Activated CD8-positive, alpha-beta memory T cell treated with anti-CD3 and anti-CD28 coated beads, Interleukin-2, amount 10 ng/mL, durations not matched to agents 7 days and 5 days (primary cell): ENCODE measurements around the gene CLEC2D. TPM values are rescaled to one million over a fixed set of nuclear protein-coding genes. Genes with fewer than 3 reads are reported as not detected.
A peak's percentile ranks its signal among the peaks of the same experiment; 100 is the strongest.
"Not testable (repeated sequence)": the region's sequence is repeated elsewhere in the genome, so short reads cannot be mapped to it uniquely, and the experiment has no call there.

Experiments
- ATAC-seq: fragments of 150-1000 bp; cut with Tn5 transposase; one replicate; pipeline ENCODE4 v1.10.0; 2021; ENCODE audit warnings: moderate library complexity
- CTCF ChIA-PET: fragments of 350-600 bp; sonication (Branson Sonifier 250); formaldehyde crosslinking; loops from one replicate; lab custom pipeline; 2021; ENCODE audit warnings: antibody characterized with exemption; lab: Charles Lee
- DNase-seq: peaks from one replicate; pipeline ENCODE4 v3.0.0-alpha.2; 2020
- H3K27ac Mint-ChIP-seq: one replicate; pipeline ENCODE4 v1.8.0; 2021; ENCODE audit warnings: mild to moderate bottlenecking, mixed read lengths
- H3K27me3 Mint-ChIP-seq: one replicate; pipeline ENCODE4 v1.8.0; 2021; ENCODE audit warnings: mixed read lengths
- H3K36me3 Mint-ChIP-seq: one replicate; pipeline ENCODE4 v1.8.0; 2021; ENCODE audit warnings: mild to moderate bottlenecking, mixed read lengths
- H3K4me1 Mint-ChIP-seq: one replicate; pipeline ENCODE4 v1.8.0; 2021; ENCODE audit warnings: mixed read lengths
- H3K4me3 Mint-ChIP-seq: one replicate; pipeline ENCODE4 v1.8.0; 2021; ENCODE audit warnings: mild to moderate bottlenecking, moderate library complexity, mixed read lengths
- H3K9me3 Mint-ChIP-seq: one replicate; pipeline ENCODE4 v1.8.0; 2022; ENCODE audit warnings: low read depth, mixed read lengths
- total RNA-seq, 2 experiments: library from RNA; stranded (reverse); gene quantifications; one replicate each; pipeline ENCODE4 v1.2.3, GENCODE V29; 2021

Gene CLEC2D
- total RNA-seq, 2 experiments from 2014 or later: 355 to 385 TPM

DNA sequence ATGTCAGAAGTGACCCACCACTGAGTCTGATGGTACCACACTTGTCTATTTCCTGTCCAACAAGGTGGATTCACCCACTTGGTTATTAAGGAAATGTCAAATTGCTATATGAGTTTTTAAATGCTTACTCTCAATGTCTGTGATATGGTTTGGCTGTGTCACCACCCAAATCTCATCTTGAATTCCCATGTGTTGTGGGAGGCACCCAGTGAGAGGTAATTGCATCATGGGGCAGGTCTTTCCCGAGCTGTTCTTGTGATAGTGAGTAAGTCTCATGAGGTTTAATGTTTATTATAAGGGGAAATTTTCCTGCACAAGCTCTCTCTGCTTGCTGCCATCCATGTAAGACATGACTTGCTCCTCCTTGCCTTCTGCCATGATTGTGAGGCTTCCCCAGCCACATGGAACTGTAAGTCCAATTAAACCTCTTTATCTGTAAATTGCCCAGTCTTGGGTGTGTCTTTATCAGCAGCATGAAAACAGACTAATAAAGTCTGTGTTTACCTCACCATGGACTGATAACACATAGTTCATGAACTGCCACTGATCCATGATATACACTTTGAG lies 24.4 kb upstream of the CLEC2D start:
- Mint-ChIP-seq H3K9me3 (peaks cover 11% of the 10 kb centered on the region), H3K4me3 (peak overlapping the region; percentile 44), H3K27ac (peak overlapping the region; percentile 75), H3K36me3 (peaks cover 65% of the 10 kb centered on the region), H3K4me1 (peaks cover 50% of the 10 kb centered on the region)
- not testable (repeated sequence) for DNase-seq, ATAC-seq, H3K27me3 Mint-ChIP-seq
- CTCF ChIA-PET: interaction anchor here (3.6 kb wide), 1 partner anchor 10 kb away, joined by 15 read pairs; no protein-coding TSS in a partner anchor

DNA sequence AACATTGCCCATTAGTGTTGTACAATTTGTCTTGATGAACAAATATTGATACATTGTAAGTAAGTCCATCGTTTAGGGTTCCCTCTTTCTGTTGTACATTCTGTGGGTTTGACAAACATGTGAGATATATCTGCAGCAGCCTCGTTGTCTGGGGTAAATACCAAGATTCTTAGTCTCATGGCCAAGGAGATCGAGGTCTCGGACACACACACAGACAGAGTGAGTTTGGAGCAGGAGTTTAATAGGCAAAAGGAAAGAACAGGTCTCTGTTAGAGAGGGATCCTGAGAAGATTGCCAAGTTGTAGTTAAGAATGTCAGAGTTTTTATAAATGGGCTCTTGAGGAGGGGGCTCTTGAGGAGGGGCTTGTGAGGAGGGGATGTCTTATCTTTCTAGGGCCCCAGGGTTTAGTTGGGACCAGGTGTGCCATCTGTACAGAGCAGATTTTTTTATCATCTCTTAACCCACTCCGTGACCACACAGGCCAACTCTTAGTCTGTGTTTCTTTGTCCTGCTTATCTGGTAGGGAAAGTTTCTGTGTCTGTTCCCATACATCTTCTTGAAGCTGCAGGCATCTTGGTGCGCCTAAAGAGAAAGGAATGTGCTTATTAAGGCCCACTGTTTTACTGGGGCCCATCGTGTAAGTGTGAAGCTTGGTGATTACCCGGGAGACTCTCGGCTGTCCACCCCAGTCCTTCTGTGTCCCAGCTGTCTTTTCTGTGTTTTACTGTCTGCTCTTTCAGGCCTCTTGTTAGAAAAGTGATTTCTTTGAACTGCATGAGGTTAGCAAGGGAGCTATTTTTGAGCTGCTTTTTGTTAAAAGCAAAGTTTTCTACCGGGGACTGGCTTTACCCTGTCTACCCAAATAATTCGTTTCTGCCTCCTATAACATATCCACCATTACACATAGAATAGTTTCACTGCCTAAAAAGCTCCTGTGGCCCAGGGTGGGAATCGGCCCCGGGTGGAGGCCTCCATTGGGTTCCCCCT lies 22.4 kb upstream of the CLEC2D start:
- ATAC-seq (peak; percentile 18), DNase-seq (no peak)
- peak overlapping the region; percentile 94 for H3K27ac Mint-ChIP-seq
- CTCF ChIA-PET: interaction anchor here (0.8 to 3.8 kb wide), 14 partner anchors 11 to 316 kb away, joined by 3 to 33 read pairs (median 4); partner anchors contain the start of gene CLEC2D
- peaks cover 62% of the 10 kb centered on the region for H3K36me3 Mint-ChIP-seq
- H3K4me1 Mint-ChIP-seq: peaks cover 60% of the 10 kb centered on the region
- peak overlapping the region; percentile 95 for H3K4me3 Mint-ChIP-seq
- H3K9me3 Mint-ChIP-seq: peaks cover 8% of the 10 kb centered on the region
- peaks cover 2% of the 10 kb centered on the region for H3K27me3 Mint-ChIP-seq

DNA sequence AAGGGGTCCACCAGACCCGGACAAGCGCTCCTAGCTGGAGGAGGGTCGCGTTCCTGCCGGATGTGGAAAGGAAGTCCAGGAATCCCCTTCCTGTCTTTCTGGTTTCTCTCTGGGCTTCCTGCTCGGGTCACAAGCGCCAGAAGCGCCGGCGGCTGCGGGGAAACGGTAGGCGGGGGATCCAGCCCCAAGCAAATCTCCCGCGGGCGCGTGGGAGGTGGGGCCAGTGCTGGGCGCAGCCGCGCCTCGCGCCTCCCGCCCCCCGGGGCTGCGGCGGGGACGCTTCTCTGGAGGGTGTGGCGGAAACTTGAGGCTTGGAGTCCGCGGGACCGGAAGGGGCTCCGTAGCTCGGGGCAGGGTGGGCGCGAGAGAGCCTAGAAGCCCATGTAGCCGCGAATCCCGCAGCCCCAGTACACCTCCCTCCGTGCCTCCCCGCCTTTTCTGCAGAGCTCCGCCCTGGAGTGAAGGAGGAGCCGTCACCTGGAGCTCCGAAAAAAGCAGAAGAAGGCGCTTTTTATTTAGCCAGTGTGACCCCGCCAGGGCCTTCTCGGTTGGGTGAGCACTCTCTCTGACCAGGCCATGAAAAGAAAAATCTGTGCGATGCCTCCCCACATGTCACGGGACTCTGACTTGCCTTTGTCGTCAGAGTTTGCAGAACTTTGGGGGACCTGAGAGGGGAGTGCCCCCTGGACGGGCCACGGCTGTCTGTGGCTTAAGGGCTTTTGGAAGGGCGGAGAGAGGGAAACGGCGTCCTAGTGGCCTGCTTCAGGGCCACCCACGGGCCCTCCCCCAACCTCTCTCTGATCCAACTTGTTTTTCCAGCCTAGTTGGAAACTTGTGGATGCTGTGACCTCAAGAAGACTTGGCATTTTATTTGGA lies 21.4 kb upstream of the CLEC2D start:
- H3K27me3 Mint-ChIP-seq: peaks cover 2% of the 10 kb centered on the region
- peak overlapping the region; percentile 95 for H3K4me3 Mint-ChIP-seq
- H3K9me3 Mint-ChIP-seq: peaks cover 5% of the 10 kb centered on the region
- peaks cover 59% of the 10 kb centered on the region for H3K4me1 Mint-ChIP-seq
- CTCF ChIA-PET: interaction anchor here (0.6 to 3.8 kb wide), 19 partner anchors 10 to 317 kb away, joined by 3 to 33 read pairs (median 4); partner anchors contain the start of gene CLEC2D
- DNase-seq: peak; percentile 97
- peak; percentile 77 for ATAC-seq
- H3K36me3 Mint-ChIP-seq: peaks cover 60% of the 10 kb centered on the region
- peak overlapping the region; percentile 94 for H3K27ac Mint-ChIP-seq

DNA sequence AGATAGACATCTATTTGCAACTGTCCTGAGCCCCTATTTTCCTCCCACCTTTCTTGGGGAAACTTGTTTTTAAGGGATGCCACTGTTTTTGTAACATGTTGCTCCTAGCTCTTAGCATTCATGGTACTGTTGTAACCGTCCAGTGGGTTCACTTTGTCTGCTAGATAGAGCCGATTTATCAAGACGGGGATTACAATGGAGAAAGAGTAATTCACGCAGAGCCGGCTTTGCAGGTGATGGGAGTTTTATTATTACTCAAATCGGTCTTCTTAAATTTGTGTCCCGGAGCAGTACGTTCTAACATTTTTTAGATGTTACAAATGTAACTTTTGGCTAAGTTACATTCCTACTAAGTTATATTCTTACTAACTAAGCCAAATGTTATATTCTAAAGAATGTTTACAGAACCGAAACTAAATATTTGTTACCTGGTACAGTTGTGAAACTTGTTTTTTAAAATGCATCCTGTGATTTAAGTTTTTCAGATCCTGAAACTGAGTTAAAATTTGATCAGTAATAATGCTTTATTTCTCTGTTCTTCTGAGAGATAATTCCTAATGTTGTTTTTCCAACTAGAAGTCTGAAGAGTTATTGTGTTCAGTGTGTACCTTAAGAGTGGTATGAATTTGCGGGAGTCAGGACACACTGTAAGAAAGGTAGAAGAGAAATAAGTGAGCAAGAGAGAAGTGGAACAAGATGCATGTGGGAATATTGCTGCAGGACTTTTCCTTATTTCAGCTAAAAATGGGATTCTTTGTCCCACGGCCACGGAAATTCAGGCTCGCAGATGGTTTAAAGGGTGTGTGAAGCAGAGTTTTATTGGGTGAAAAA lies 20.6 kb upstream of the CLEC2D start:
- peaks cover 64% of the 10 kb centered on the region for H3K36me3 Mint-ChIP-seq
- H3K4me3 Mint-ChIP-seq: peak overlapping the region; percentile 95
- H3K27me3 Mint-ChIP-seq: peaks cover 2% of the 10 kb centered on the region
- peak overlapping the region; percentile 94 for H3K27ac Mint-ChIP-seq
- peaks cover 4% of the 10 kb centered on the region for H3K9me3 Mint-ChIP-seq
- DNase-seq (no peak), ATAC-seq (no peak)
- CTCF ChIA-PET: interaction anchor here (0.6 to 3.8 kb wide), 11 partner anchors 13 to 181 kb away, joined by 3 to 33 read pairs (median 5); partner anchors contain the start of gene CLEC2D
- peaks cover 59% of the 10 kb centered on the region for H3K4me1 Mint-ChIP-seq

DNA sequence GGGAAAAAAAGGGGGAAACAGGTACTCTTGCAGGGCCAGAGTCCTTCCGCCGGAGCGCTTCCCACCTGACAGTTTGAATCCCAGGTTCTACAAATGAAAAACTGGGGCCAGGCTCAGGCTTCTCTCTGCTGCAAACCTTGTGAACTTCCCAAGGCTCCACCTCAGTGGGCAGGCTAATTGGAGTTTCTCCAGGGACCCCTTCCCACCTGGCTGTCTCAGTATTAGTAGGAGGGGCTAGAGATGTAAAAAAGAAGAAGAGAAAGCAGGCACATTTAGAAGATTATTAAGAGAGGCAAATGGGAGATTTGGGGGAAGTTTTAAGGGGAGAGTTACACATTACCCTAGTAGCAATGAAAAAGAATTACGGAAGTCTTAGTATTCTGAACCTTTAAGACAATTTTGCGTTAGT lies 20.0 kb upstream of the CLEC2D start:
- Mint-ChIP-seq H3K9me3 (peaks cover 5% of the 10 kb centered on the region), H3K4me1 (peaks cover 58% of the 10 kb centered on the region), H3K27ac (peak overlapping the region; percentile 94), H3K27me3 (peaks cover 2% of the 10 kb centered on the region), H3K36me3 (peaks cover 64% of the 10 kb centered on the region), H3K4me3 (peak overlapping the region; percentile 95)
- DNase-seq: no peak
- CTCF ChIA-PET: interaction anchor here (1.2 to 3.8 kb wide), 2 partner anchors 20 to 93 kb away, joined by 4 to 33 read pairs; partner anchors contain the start of gene CLEC2D
- no peak for ATAC-seq

DNA sequence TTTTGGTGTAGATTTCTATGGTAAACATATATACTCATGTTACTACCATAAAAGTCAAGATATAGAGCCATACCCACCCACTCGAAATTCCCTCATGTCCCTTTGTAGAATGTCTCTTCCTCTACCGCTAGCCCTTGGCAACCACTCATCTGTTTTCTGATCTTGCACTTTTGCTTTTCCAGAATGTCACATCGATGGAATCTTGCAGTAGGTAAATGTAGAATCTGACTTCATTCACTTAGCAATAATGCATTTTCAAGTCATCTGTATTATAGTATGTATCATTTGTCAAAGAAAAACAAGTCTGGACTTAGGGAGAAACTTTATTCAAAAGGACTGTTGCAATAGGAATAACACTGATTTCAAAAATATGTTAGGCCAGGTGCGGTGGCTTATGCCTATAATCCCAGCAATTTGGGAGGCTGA lies 19.3 kb upstream of the CLEC2D start:
- peaks cover 2% of the 10 kb centered on the region for H3K27me3 Mint-ChIP-seq
- no peak for ATAC-seq
- peak overlapping the region; percentile 95 for H3K4me3 Mint-ChIP-seq
- H3K36me3 Mint-ChIP-seq: peaks cover 64% of the 10 kb centered on the region
- DNase-seq: no peak
- peak overlapping the region; percentile 94 for H3K27ac Mint-ChIP-seq
- H3K9me3 Mint-ChIP-seq: peaks cover 4% of the 10 kb centered on the region
- H3K4me1 Mint-ChIP-seq: peaks cover 58% of the 10 kb centered on the region
- CTCF ChIA-PET: interaction anchor here (0.7 to 1.5 kb wide), 4 partner anchors 11 to 654 kb away, joined by 3 to 4 read pairs (median 3); no protein-coding TSS in a partner anchor

DNA sequence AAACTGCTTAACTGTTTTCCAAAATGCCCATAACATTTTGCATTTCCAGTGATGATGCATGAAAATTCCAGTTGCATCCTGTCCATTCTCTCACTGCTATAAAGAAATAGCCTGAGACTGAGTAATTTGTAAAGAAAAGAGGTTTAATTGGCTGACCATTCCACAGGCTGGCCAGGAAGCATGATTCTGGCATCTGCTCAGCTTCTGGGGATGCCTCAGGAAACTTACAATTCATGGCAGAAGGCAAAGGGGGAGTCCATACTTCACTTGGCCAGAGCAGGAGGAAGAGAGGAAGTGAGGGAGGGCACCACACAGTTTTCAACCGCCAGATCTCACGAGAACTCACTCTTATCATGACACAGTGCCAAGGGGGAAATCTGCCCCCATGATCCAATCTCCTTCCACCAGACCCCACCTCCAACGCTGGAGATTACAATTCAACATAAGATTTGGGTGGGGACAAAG lies 18.2 kb upstream of the CLEC2D start:
- Mint-ChIP-seq H3K36me3 (peaks cover 69% of the 10 kb centered on the region), H3K27me3 (peaks cover 2% of the 10 kb centered on the region), H3K9me3 (peaks cover 2% of the 10 kb centered on the region), H3K4me3 (peak overlapping the region; percentile 95), H3K27ac (peak overlapping the region; percentile 94), H3K4me1 (peaks cover 61% of the 10 kb centered on the region)
- CTCF ChIA-PET: interaction anchor here (1.1 to 1.5 kb wide), 3 partner anchors 10 to 92 kb away, joined by 3 to 4 read pairs (median 3); no protein-coding TSS in a partner anchor
- DNase-seq (peak; percentile 89), ATAC-seq (peak; percentile 17)

DNA sequence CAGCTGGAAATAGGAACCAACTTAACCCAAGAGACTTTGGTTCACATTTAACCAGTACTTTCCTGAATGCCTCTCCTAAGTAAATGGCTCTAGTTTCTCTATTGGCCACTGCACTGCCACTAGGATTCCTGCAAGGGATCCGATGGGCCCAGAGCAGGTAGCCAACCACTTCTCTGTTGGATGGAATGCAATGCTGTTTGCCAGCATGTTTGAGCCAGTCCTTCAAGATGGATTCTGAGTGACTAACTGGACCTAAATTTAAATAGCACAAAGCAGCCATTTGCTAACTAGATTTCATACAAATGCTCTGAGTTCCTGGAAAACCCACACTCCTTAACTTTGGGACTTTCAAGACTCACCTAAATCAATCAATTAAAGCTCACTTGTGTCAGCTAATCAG lies 9.5 kb upstream of the CLEC2D start:
- CTCF ChIA-PET: no interaction called here
- H3K27ac Mint-ChIP-seq: no peak overlapping the region

DNA sequence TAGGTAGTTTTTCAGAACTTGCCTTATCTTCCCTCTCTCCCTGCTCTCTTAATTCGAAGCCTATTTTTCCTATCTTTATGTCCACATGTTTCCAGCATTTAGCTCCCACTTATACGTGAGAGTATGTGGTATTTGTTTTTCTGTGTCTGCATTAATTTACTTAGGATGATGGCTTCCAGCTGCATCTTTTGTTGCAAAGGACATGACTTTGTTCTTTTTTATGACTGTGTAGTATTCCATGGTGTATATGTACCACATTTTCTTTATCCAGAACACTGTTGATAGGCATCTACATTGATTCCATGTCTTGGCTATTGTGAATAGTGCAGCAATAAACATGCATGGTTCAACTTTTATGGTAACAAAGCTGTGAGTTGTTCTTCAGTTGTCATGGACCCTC lies 7.8 kb upstream of the CLEC2D start:
- CTCF ChIA-PET: interaction anchor here (0.8 to 1.4 kb wide), 4 partner anchors 11 to 20 kb away, joined by 3 read pairs; no protein-coding TSS in a partner anchor
- ATAC-seq (no peak), DNase-seq (no peak)
- Mint-ChIP-seq H3K36me3 (peaks cover 90% of the 10 kb centered on the region), H3K9me3 (peaks cover 10% of the 10 kb centered on the region), H3K27me3 (no peaks in the 10 kb centered on the region), H3K27ac (peak overlapping the region; percentile 65), H3K4me1 (peaks cover 75% of the 10 kb centered on the region), H3K4me3 (no peak overlapping the region)

More for the DNA sequence above, 9.5 kb upstream of the CLEC2D start:
- Mint-ChIP-seq H3K4me1 (peaks cover 82% of the 10 kb centered on the region), H3K4me3 (no peak overlapping the region), H3K9me3 (peaks cover 10% of the 10 kb centered on the region), H3K27me3 (no peaks in the 10 kb centered on the region), H3K36me3 (peaks cover 94% of the 10 kb centered on the region)
- DNase-seq: no peak
- no peak for ATAC-seq

DNA sequence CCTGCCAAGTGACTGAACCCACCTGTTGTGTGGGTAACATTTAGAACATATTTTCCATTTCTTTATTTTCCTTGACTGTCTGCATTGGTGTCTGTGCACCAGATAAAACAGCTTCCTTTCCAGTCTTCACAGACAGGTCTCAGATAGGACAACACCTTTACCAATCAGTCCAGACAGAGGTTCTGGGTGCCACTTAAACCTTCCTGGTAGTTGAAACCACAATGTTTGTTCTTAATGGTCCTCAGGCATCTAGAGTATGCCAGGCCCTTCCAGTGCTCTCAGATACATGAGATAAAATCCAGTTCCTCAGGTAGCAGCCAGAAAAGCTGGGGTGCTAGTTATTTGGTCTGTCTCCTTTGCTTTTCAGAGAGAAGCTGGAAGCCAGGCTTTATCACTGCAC lies 7.0 kb upstream of the CLEC2D start:
- ATAC-seq (peak; percentile 31), DNase-seq (no peak)
- peaks cover 87% of the 10 kb centered on the region for H3K36me3 Mint-ChIP-seq
- H3K27me3 Mint-ChIP-seq: no peaks in the 10 kb centered on the region
- peaks cover 76% of the 10 kb centered on the region for H3K4me1 Mint-ChIP-seq
- CTCF ChIA-PET: interaction anchor here (0.6 to 1.4 kb wide), 4 partner anchors 10 to 46 kb away, joined by 3 read pairs; no protein-coding TSS in a partner anchor
- peak overlapping the region; percentile 65 for H3K27ac Mint-ChIP-seq
- peaks cover 10% of the 10 kb centered on the region for H3K9me3 Mint-ChIP-seq
- no peak overlapping the region for H3K4me3 Mint-ChIP-seq

DNA sequence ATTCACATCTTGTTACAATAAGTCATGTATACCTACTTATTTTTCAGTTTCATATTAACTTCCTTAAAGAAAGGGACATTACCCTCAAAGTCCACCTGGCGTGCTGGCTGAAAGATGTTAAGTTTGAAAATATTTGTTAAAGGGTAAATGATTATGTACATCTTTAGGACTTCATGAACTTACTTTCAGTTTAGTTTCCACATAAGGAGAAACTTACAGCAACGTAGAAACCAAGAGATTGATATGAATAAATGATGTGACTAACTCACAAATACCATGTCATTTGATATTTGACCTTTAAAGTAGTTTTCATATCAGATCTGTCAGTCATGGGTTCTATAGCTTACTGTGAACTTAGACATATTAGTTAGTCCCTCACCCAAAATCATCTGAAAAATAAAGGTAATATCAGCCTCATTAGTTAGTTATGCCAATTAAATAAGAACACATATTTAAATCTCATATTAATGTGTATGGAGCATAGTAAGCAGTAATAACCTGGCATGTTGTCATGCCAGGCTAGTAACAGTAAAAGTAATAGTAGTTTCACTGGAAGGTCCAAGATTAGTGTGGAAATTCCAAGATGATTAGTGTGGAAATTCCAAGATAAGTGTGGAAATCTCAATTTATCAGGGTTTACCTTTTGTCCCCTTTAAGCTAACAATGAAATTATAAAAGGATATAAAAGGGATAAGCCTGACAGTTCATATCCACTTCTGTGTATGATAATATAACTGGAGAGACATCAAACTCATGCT lies 1.9 kb upstream of the CLEC2D start:
- ATAC-seq: peak; percentile 22
- Mint-ChIP-seq H3K9me3 (no peaks in the 10 kb centered on the region), H3K27ac (peak overlapping the region; percentile 99), H3K4me1 (peaks cover 58% of the 10 kb centered on the region), H3K36me3 (peaks cover 74% of the 10 kb centered on the region), H3K27me3 (no peaks in the 10 kb centered on the region), H3K4me3 (peak overlapping the region; percentile 95)
- no peak for DNase-seq
- CTCF ChIA-PET: interaction anchor here (1.3 to 5.2 kb wide), 5 partner anchors 9 to 40 kb away, joined by 3 to 33 read pairs (median 7); no protein-coding TSS in a partner anchor
